GM10266 (cell line): ENCODE results near the gene NFIA.

Experiments used
- DNase-seq: peaks from one replicate; pipeline ENCODE4 v3.0.0; 2012; ENCODE audit errors: extremely low spot score
- TF ChIP-seq, protein P1 (sequence below): IDR thresholded peaks from 2 replicates; pipeline ENCODE4 v1.5.1; 2012; ENCODE audit warnings: mild to moderate bottlenecking, low read depth; ENCODE audit not compliant: control insufficient read depth, insufficient read depth; ENCODE audit errors: missing control alignments

NFIA gene

GRCh38 chr1:61223140-61223539 lies 140.8 kb downstream of the NFIA start:
- TF ChIP-seq, protein P1, sequence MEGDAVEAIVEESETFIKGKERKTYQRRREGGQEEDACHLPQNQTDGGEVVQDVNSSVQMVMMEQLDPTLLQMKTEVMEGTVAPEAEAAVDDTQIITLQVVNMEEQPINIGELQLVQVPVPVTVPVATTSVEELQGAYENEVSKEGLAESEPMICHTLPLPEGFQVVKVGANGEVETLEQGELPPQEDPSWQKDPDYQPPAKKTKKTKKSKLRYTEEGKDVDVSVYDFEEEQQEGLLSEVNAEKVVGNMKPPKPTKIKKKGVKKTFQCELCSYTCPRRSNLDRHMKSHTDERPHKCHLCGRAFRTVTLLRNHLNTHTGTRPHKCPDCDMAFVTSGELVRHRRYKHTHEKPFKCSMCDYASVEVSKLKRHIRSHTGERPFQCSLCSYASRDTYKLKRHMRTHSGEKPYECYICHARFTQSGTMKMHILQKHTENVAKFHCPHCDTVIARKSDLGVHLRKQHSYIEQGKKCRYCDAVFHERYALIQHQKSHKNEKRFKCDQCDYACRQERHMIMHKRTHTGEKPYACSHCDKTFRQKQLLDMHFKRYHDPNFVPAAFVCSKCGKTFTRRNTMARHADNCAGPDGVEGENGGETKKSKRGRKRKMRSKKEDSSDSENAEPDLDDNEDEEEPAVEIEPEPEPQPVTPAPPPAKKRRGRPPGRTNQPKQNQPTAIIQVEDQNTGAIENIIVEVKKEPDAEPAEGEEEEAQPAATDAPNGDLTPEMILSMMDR, result no peak
- DNase-seq, result no peak

DNA sequence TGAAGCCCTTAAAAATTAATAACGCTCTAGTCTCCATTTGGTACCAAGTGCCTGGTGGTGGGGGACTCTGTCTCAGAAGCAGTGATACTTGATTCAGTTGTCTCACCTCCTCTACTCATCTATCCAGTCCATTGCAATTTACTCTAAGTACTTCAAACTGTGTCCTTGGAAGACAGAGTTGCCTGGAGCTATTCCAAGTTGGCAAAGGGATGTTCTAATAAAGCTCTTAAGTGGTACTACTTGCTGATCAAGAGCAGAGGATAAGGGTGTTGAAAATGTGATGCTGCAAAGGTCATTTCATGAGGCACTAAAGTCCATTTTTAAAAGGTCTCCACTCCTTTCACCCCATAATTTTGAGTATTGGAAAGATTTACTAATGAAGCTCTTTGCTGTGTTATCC lies 142.2 kb downstream of the NFIA start:
- no peak for DNase-seq
- TF ChIP-seq, protein P1, result no peak

GRCh38 chr1:61225478-61225877 lies 143.1 kb downstream of the NFIA start:
- no peak for DNase-seq
- TF ChIP-seq, protein P1, result no peak

- DNase-seq, result no peak
Measured at GRCh38 chr1:61226791-61227567, 144.6 kb downstream of the NFIA start.

GRCh38 chr1:61227857-61228550 lies 145.6 kb downstream of the NFIA start:
- TF ChIP-seq, protein P1, result no peak
- DNase-seq, result no peak

More at GRCh38 chr1:61226791-61227567, 144.6 kb downstream of the NFIA start:
- TF ChIP-seq, protein P1, result no peak

- no peak for DNase-seq
- TF ChIP-seq, protein P1, result no peak
Measured at GRCh38 chr1:61230523-61230922, 148.2 kb downstream of the NFIA start.

- TF ChIP-seq, protein P1, result no peak
- DNase-seq, result no peak
Measured at GRCh38 chr1:61231795-61232194, 149.4 kb downstream of the NFIA start.
